Keratinocyte (primary cell): ENCODE data around the gene SYTL4. TPM values are rescaled to one million over a fixed set of nuclear protein-coding genes. Genes with fewer than 3 reads are reported as not detected.

Experiments
- DNase-seq: peaks from one replicate; pipeline ENCODE4 v3.0.0-alpha.2; 2011; ENCODE audit warnings: low read depth, missing footprints, low spot score
- FAIRE-seq: peaks from 2 replicates; lab custom pipeline; 2011; peaks lifted over from hg19 to GRCh38; lab: Jason Lieb, UNC
- H2AFZ ChIP-seq: 2 replicates; pipeline ENCODE4 v1.6.0; 2012; ENCODE audit warnings: low read length, control low read depth, inconsistent platforms; ENCODE audit not compliant: control insufficient read depth
- H3K27ac ChIP-seq: 2 replicates; pipeline ENCODE4 v1.5.1; 2011; ENCODE audit warnings: low read length; ENCODE audit not compliant: control insufficient read depth, insufficient read depth
- H3K27me3 ChIP-seq: 3 replicates; pipeline ENCODE4 v1.6.0; 2011; ENCODE audit warnings: low read length; ENCODE audit not compliant: control insufficient read depth, insufficient read depth; ENCODE audit errors: extremely low read depth
- H3K36me3 ChIP-seq, 2 experiments: 2 replicates in 1 of 2; 3 replicates in 1 of 2; pipeline ENCODE4 v1.5.1; 2011; ENCODE audit warnings: low read length in 2 of 2, mild to moderate bottlenecking in 1 of 2; ENCODE audit not compliant: control insufficient read depth in 2 of 2, insufficient read depth in 2 of 2; ENCODE audit errors: extremely low read depth in 1 of 2
- H3K4me1 ChIP-seq: 3 replicates; pipeline ENCODE4 v1.5.1; 2011; ENCODE audit warnings: low read length; ENCODE audit not compliant: control insufficient read depth, insufficient read depth; ENCODE audit errors: extremely low read depth
- H3K4me2 ChIP-seq: 3 replicates; pipeline ENCODE4 v1.6.0; 2011; ENCODE audit warnings: low read depth, low read length; ENCODE audit not compliant: control insufficient read depth, insufficient read depth; ENCODE audit errors: extremely low read depth
- H3K4me3 ChIP-seq, 3 experiments: fragments of 200-600 bp in 1 of 3; sonication (generic) in 1 of 3; 2 replicates in 2 of 3; 3 replicates in 1 of 3; pipeline ENCODE4 v1.5.1; 2011 to 2016; ENCODE audit warnings: low read length in 3 of 3, mild to moderate bottlenecking in 3 of 3, control low read depth in 2 of 3, inconsistent platforms in 1 of 3, low read depth in 1 of 3, mixed read lengths in 1 of 3, mixed run types in 1 of 3, moderate library complexity in 1 of 3; ENCODE audit not compliant: control insufficient read depth in 2 of 3, insufficient read depth in 2 of 3; ENCODE audit errors: extremely low read depth in 1 of 3
- H3K79me2 ChIP-seq: 2 replicates; pipeline ENCODE4 v1.6.0; 2012; ENCODE audit warnings: low read length; ENCODE audit not compliant: control insufficient read depth, insufficient read depth
- H3K9ac ChIP-seq: 3 replicates; pipeline ENCODE4 v1.6.0; 2011; ENCODE audit warnings: low read length; ENCODE audit not compliant: control insufficient read depth, insufficient read depth; ENCODE audit errors: extremely low read depth
- H3K9me1 ChIP-seq: 3 replicates; pipeline ENCODE4 v1.6.0; 2011; ENCODE audit warnings: low read length; ENCODE audit not compliant: control insufficient read depth, insufficient read depth; ENCODE audit errors: extremely low read depth
- H3K9me3 ChIP-seq: 2 replicates; pipeline ENCODE4 v1.5.1; 2012; ENCODE audit warnings: low read depth, low read length; ENCODE audit not compliant: control insufficient read depth
- H4K20me1 ChIP-seq: 3 replicates; pipeline ENCODE4 v1.6.0; 2011; ENCODE audit warnings: low read length; ENCODE audit not compliant: control insufficient read depth, insufficient read depth; ENCODE audit errors: extremely low read depth
- CTCF ChIP-seq, 3 experiments: IDR thresholded peaks in 1 of 3; conservative IDR thresholded peaks in 1 of 3; optimal IDR thresholded peaks in 1 of 3; 2 replicates in 2 of 3; 3 replicates in 1 of 3; pipeline versions ENCODE3 to v1.5.1; 2011; ENCODE audit warnings: low read length in 3 of 3, mild to moderate bottlenecking in 3 of 3, moderate library complexity in 2 of 3, control low read depth in 1 of 3, inconsistent platforms in 1 of 3; ENCODE audit not compliant: insufficient read depth in 2 of 3; ENCODE audit errors: extremely low read depth in 1 of 3
- EZH2 ChIP-seq: IDR thresholded peaks from one replicate; pipeline ENCODE4 v1.6.1; 2012; ENCODE audit warnings: inconsistent platforms, mild to moderate bottlenecking, low read length, moderate library complexity
- dilution Hi-C: fragments of 300-500 bp; cut with MboI; formaldehyde crosslinking; loops from one replicate; pipeline ENCODE4 v1.7.0; 2020; ENCODE audit warnings: low sequenced_read_pairs; ENCODE audit not compliant: extremely low pct_ligation_motif_present
- polyA plus RNA-seq, 5 experiments: library from polyadenylated mRNA; depleted of rRNA in 3 of 5; stranded (reverse) in 3 of 5; stranded (forward) in 1 of 5; unstranded in 1 of 5; fragments of >200 nt; gene quantifications; 1 replicate in 1 of 5; 2 replicates in 3 of 5; 3 replicates in 1 of 5; pipeline versions ENCODE4 v1.2.1 to v1.2.3, GENCODE V29; 2011 to 2012; ENCODE audit warnings: missing spikeins in 2 of 5, low read depth in 1 of 5, low replicate concordance in 1 of 5

SYTL4 gene
- polyA plus RNA-seq, 1 donor (not counting 4 experiments of a cell fraction or from before 2014, with no cell fraction given) = 0.87 TPM

GRCh38 chrX:100635989-100636320 lies 96.0 kb downstream of the SYTL4 start:
- FAIRE-seq (no peak), DNase-seq (no peak)
- peaks cover 0 to 4% of the 10 kb centered on the region in 2 experiments for H3K36me3 ChIP-seq
- no peaks in the 10 kb centered on the region for H3K9me3 ChIP-seq
- peak overlapping the region; percentile 36 for H3K27ac ChIP-seq
- peak overlapping the region; percentile 87 for H2AFZ ChIP-seq
- H3K9me1 ChIP-seq = no peaks in the 10 kb centered on the region
- H4K20me1 ChIP-seq = no peaks in the 10 kb centered on the region
- H3K4me3 ChIP-seq = peak overlapping the region; percentile 60 to 75 (median 66)
- no peaks in the 10 kb centered on the region for H3K79me2 ChIP-seq
- TF ChIP-seq CTCF (optimal IDR thresholded peaks at IDR 0.05 in 1 of 3, IDR thresholded peaks at IDR 0.05 in 1 of 3, conservative IDR thresholded peaks at IDR 0.05 in 1 of 3; ENCODE audit: extremely low read depth in 1 of 3, insufficient read depth in 2 of 3, low read length in 3 of 3) (no peak), EZH2 (no peak)
- no peaks in the 10 kb centered on the region for H3K27me3 ChIP-seq
- dilution Hi-C loops = no loop called here
- H3K4me2 ChIP-seq = peak overlapping the region; percentile 62
- peak overlapping the region; percentile 78 for H3K9ac ChIP-seq
- no peaks in the 10 kb centered on the region for H3K4me1 ChIP-seq

GRCh38 chrX:100635040-100635439 lies 96.9 kb downstream of the SYTL4 start:
- Histone ChIP-seq H3K9me1 (no peaks in the 10 kb centered on the region), H3K36me3 (peaks cover 0 to 4% of the 10 kb centered on the region in 2 experiments), H3K9me3 (no peaks in the 10 kb centered on the region), H3K27ac (no peak overlapping the region), H3K79me2 (no peaks in the 10 kb centered on the region), H3K27me3 (no peaks in the 10 kb centered on the region), H4K20me1 (no peaks in the 10 kb centered on the region), H3K4me2 (no peak overlapping the region), H3K4me3 (no peak overlapping the region), H2AFZ (no peak overlapping the region), H3K9ac (no peak overlapping the region), H3K4me1 (no peaks in the 10 kb centered on the region)
- TF ChIP-seq CTCF (optimal IDR thresholded peaks at IDR 0.05 in 1 of 3, IDR thresholded peaks at IDR 0.05 in 1 of 3, conservative IDR thresholded peaks at IDR 0.05 in 1 of 3; ENCODE audit: extremely low read depth in 1 of 3, insufficient read depth in 2 of 3, low read length in 3 of 3) = no peak
- no peak for TF ChIP-seq EZH2
- DNase-seq (no peak), FAIRE-seq (no peak)
- dilution Hi-C loops = no loop called here
